ENCODE measurements around the gene HTR4. TPM values are rescaled to one million over a fixed set of nuclear protein-coding genes. Genes with fewer than 3 reads are reported as not detected.

Gene HTR4
- polyA plus RNA-seq, 1 donor from 2014 or later, result not detected

GRCh38 chr5:148499452-148499851 is 154.9 kb downstream of the HTR4 start:
- H4K20me1 ChIP-seq (ENCODE audit: insufficient read depth), result no peaks in the 10 kb centered on the region
- no peaks in the 10 kb centered on the region for H3K36me3 ChIP-seq (ENCODE audit: insufficient read depth, low read length)
- no peaks in the 10 kb centered on the region for H3K27me3 ChIP-seq (ENCODE audit: insufficient read depth, low read depth, low read length)
- H3K4me2 ChIP-seq (ENCODE audit: low read length), result no peak overlapping the region
- H3K79me2 ChIP-seq (replicated peaks; ENCODE audit: insufficient read depth, low read length), result no peaks in the 10 kb centered on the region
- H3K9ac ChIP-seq (ENCODE audit: low read length), result no peak overlapping the region
- H3K9me2 ChIP-seq (ENCODE audit: insufficient read depth, low read length), result no peaks in the 10 kb centered on the region
- H3F3A ChIP-seq (ENCODE audit: insufficient read depth, low read length, poor library complexity, severe bottlenecking), result no peaks in the 10 kb centered on the region
- H3K4me3 ChIP-seq (ENCODE audit: low read length), result no peak overlapping the region
- TF ChIP-seq MXI1 (conservative IDR thresholded peaks at IDR 0.05; ENCODE audit: poor library complexity, severe bottlenecking), result no peak
- TF ChIP-seq EZH2 (IDR thresholded peaks at IDR 0.05; ENCODE audit: borderline replicate concordance, insufficient read depth, low read length, poor library complexity, severe bottlenecking), result no peak
- TF ChIP-seq, protein P1, sequence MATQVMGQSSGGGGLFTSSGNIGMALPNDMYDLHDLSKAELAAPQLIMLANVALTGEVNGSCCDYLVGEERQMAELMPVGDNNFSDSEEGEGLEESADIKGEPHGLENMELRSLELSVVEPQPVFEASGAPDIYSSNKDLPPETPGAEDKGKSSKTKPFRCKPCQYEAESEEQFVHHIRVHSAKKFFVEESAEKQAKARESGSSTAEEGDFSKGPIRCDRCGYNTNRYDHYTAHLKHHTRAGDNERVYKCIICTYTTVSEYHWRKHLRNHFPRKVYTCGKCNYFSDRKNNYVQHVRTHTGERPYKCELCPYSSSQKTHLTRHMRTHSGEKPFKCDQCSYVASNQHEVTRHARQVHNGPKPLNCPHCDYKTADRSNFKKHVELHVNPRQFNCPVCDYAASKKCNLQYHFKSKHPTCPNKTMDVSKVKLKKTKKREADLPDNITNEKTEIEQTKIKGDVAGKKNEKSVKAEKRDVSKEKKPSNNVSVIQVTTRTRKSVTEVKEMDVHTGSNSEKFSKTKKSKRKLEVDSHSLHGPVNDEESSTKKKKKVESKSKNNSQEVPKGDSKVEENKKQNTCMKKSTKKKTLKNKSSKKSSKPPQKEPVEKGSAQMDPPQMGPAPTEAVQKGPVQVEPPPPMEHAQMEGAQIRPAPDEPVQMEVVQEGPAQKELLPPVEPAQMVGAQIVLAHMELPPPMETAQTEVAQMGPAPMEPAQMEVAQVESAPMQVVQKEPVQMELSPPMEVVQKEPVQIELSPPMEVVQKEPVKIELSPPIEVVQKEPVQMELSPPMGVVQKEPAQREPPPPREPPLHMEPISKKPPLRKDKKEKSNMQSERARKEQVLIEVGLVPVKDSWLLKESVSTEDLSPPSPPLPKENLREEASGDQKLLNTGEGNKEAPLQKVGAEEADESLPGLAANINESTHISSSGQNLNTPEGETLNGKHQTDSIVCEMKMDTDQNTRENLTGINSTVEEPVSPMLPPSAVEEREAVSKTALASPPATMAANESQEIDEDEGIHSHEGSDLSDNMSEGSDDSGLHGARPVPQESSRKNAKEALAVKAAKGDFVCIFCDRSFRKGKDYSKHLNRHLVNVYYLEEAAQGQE (IDR thresholded peaks at IDR 0.05; ENCODE audit: borderline replicate concordance), result no peak
- TF ChIP-seq SMC3 (conservative IDR thresholded peaks at IDR 0.05; ENCODE audit: poor library complexity), result no peak
- no peak for TF ChIP-seq POLR2AphosphoS5 (IDR thresholded peaks at IDR 0.05)
- no peak for TF ChIP-seq EP300 (conservative IDR thresholded peaks at IDR 0.05; ENCODE audit: poor library complexity, severe bottlenecking)
- no peak for TF ChIP-seq TAF1 (IDR thresholded peaks at IDR 0.05; ENCODE audit: low read depth)
- TF ChIP-seq, protein P2, sequence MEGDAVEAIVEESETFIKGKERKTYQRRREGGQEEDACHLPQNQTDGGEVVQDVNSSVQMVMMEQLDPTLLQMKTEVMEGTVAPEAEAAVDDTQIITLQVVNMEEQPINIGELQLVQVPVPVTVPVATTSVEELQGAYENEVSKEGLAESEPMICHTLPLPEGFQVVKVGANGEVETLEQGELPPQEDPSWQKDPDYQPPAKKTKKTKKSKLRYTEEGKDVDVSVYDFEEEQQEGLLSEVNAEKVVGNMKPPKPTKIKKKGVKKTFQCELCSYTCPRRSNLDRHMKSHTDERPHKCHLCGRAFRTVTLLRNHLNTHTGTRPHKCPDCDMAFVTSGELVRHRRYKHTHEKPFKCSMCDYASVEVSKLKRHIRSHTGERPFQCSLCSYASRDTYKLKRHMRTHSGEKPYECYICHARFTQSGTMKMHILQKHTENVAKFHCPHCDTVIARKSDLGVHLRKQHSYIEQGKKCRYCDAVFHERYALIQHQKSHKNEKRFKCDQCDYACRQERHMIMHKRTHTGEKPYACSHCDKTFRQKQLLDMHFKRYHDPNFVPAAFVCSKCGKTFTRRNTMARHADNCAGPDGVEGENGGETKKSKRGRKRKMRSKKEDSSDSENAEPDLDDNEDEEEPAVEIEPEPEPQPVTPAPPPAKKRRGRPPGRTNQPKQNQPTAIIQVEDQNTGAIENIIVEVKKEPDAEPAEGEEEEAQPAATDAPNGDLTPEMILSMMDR (IDR thresholded peaks at IDR 0.05; ENCODE audit: poor library complexity, severe bottlenecking), result no peak
- TF ChIP-seq RAD21 (conservative IDR thresholded peaks at IDR 0.05), result no peak
- no peak overlapping the region for H2AFZ ChIP-seq (ENCODE audit: low read depth, low read length)
- no peak overlapping the region for H3K27ac ChIP-seq (ENCODE audit: low read length)
- H3K9me3 ChIP-seq (ENCODE audit: low read length), result no peaks in the 10 kb centered on the region

GRCh38 chr5:148497757-148498156 is 156.6 kb downstream of the HTR4 start:
- H3K9ac ChIP-seq (ENCODE audit: low read length), result no peak overlapping the region
- H2AFZ ChIP-seq (ENCODE audit: low read depth, low read length), result no peak overlapping the region
- H4K20me1 ChIP-seq (ENCODE audit: insufficient read depth), result no peaks in the 10 kb centered on the region
- H3K36me3 ChIP-seq (ENCODE audit: insufficient read depth, low read length), result no peaks in the 10 kb centered on the region
- no peaks in the 10 kb centered on the region for H3K27me3 ChIP-seq (ENCODE audit: insufficient read depth, low read depth, low read length)
- H3K9me2 ChIP-seq (ENCODE audit: insufficient read depth, low read length), result no peaks in the 10 kb centered on the region
- no peak overlapping the region for H3K27ac ChIP-seq (ENCODE audit: low read length)
- TF ChIP-seq, protein P2 (IDR thresholded peaks at IDR 0.05; ENCODE audit: poor library complexity, severe bottlenecking), result no peak
- TF ChIP-seq, protein P1 (IDR thresholded peaks at IDR 0.05; ENCODE audit: borderline replicate concordance), result no peak
- no peak for TF ChIP-seq EP300 (conservative IDR thresholded peaks at IDR 0.05; ENCODE audit: poor library complexity, severe bottlenecking)
- TF ChIP-seq MXI1 (conservative IDR thresholded peaks at IDR 0.05; ENCODE audit: poor library complexity, severe bottlenecking), result no peak
- no peak for TF ChIP-seq RAD21 (conservative IDR thresholded peaks at IDR 0.05)
- no peak for TF ChIP-seq TAF1 (IDR thresholded peaks at IDR 0.05; ENCODE audit: low read depth)
- no peak for TF ChIP-seq SMC3 (conservative IDR thresholded peaks at IDR 0.05; ENCODE audit: poor library complexity)
- TF ChIP-seq POLR2AphosphoS5 (IDR thresholded peaks at IDR 0.05), result no peak
- TF ChIP-seq EZH2 (IDR thresholded peaks at IDR 0.05; ENCODE audit: borderline replicate concordance, insufficient read depth, low read length, poor library complexity, severe bottlenecking), result no peak
- H3K9me3 ChIP-seq (ENCODE audit: low read length), result no peaks in the 10 kb centered on the region
- H3F3A ChIP-seq (ENCODE audit: insufficient read depth, low read length, poor library complexity, severe bottlenecking), result no peaks in the 10 kb centered on the region
- H3K4me3 ChIP-seq (ENCODE audit: low read length), result no peak overlapping the region
- no peak overlapping the region for H3K4me2 ChIP-seq (ENCODE audit: low read length)
- no peaks in the 10 kb centered on the region for H3K79me2 ChIP-seq (replicated peaks; ENCODE audit: insufficient read depth, low read length)

All from neural cell (in vitro differentiated cells).